Measurements from ENCODE around the gene FZD10. TPM values are rescaled to one million over a fixed set of nuclear protein-coding genes. Genes with fewer than 3 reads are reported as not detected.

Gene FZD10
- total RNA-seq, 1 experiment from 2014 or later: not detected

GRCh38 chr12:130164936-130165335, 2.7 kb downstream of the FZD10 start:
- no peak for ATAC-seq
- peaks cover 5% of the 10 kb centered on the region for H3K27me3 ChIP-seq (ENCODE audit: control insufficient read depth, insufficient read depth, low read length)
- no peak overlapping the region for H3K4me3 ChIP-seq (ENCODE audit: low read depth in 2 of 2, low read length in 2 of 2)
- intact Hi-C loops (cut with micrococcal nuclease; ENCODE audit: unreplicated experiment): no loop called here
- TF ChIP-seq TCF7L2 (IDR thresholded peaks at IDR 0.05; ENCODE audit: low read depth, low read length) (no peak), REST (IDR thresholded peaks at IDR 0.05; ENCODE audit: insufficient read depth in 1 of 2, low read depth in 2 of 2, low read length in 1 of 2) (no peak), SIN3A (IDR thresholded peaks at IDR 0.05; ENCODE audit: borderline replicate concordance, insufficient read depth, low read depth, low read length) (no peak), POLR2AphosphoS5 (IDR thresholded peaks at IDR 0.05; ENCODE audit: low read depth, low read length) (no peak)
- TF ChIP-seq, protein P1, sequence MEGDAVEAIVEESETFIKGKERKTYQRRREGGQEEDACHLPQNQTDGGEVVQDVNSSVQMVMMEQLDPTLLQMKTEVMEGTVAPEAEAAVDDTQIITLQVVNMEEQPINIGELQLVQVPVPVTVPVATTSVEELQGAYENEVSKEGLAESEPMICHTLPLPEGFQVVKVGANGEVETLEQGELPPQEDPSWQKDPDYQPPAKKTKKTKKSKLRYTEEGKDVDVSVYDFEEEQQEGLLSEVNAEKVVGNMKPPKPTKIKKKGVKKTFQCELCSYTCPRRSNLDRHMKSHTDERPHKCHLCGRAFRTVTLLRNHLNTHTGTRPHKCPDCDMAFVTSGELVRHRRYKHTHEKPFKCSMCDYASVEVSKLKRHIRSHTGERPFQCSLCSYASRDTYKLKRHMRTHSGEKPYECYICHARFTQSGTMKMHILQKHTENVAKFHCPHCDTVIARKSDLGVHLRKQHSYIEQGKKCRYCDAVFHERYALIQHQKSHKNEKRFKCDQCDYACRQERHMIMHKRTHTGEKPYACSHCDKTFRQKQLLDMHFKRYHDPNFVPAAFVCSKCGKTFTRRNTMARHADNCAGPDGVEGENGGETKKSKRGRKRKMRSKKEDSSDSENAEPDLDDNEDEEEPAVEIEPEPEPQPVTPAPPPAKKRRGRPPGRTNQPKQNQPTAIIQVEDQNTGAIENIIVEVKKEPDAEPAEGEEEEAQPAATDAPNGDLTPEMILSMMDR (IDR thresholded peaks at IDR 0.05): no peak
- H3K27ac ChIP-seq (ENCODE audit: low read length): no peak overlapping the region
- DNase-seq (ENCODE audit: low read depth, low spot score): no peak
- no peaks in the 10 kb centered on the region for H3K36me3 ChIP-seq (ENCODE audit: control insufficient read depth, insufficient read depth, low read length)
- POLR2A ChIA-PET: no interaction called here
- H3K9me3 ChIP-seq (ENCODE audit: control insufficient read depth, insufficient read depth, low read depth, low read length): no peaks in the 10 kb centered on the region
- in situ Hi-C loops (cut with HindIII; ENCODE audit: low pct_unique_long_range_greater_than_20kb, low sequenced_read_pairs): no loop called here
- CTCF ChIA-PET: no interaction called here
- no TSS peak for BruUV-seq (replicated peaks)
- no peaks in the 10 kb centered on the region for H3K4me1 ChIP-seq (ENCODE audit: control insufficient read depth, insufficient read depth, low read length)

GRCh38 chr12:130166306-130166705, 4.0 kb downstream of the FZD10 start:
- DNase-seq (ENCODE audit: low read depth, low spot score) (no peak), ATAC-seq (no peak)
- ChIA-PET POLR2A (no interaction called here), CTCF (no interaction called here)
- Histone ChIP-seq H3K4me1 (ENCODE audit: control insufficient read depth, insufficient read depth, low read length) (no peaks in the 10 kb centered on the region), H3K4me3 (ENCODE audit: low read depth in 2 of 2, low read length in 2 of 2) (no peak overlapping the region), H3K27me3 (ENCODE audit: control insufficient read depth, insufficient read depth, low read length) (no peaks in the 10 kb centered on the region; the same call in none of the 2 replicates), H3K36me3 (ENCODE audit: control insufficient read depth, insufficient read depth, low read length) (no peaks in the 10 kb centered on the region), H3K27ac (ENCODE audit: low read length) (no peak overlapping the region), H3K9me3 (ENCODE audit: control insufficient read depth, insufficient read depth, low read depth, low read length) (no peaks in the 10 kb centered on the region)
- no TSS peak for BruUV-seq (replicated peaks)
- intact Hi-C loops (cut with micrococcal nuclease; ENCODE audit: unreplicated experiment): no loop called here
- in situ Hi-C loops (cut with HindIII; ENCODE audit: low pct_unique_long_range_greater_than_20kb, low sequenced_read_pairs): no loop called here
- TF ChIP-seq SIN3A (IDR thresholded peaks at IDR 0.05; ENCODE audit: borderline replicate concordance, insufficient read depth, low read depth, low read length): no peak
- no peak for TF ChIP-seq TCF7L2 (IDR thresholded peaks at IDR 0.05; ENCODE audit: low read depth, low read length)
- TF ChIP-seq POLR2AphosphoS5 (IDR thresholded peaks at IDR 0.05; ENCODE audit: low read depth, low read length): no peak
- TF ChIP-seq, protein P1 (IDR thresholded peaks at IDR 0.05): no peak
- no peak for TF ChIP-seq REST (IDR thresholded peaks at IDR 0.05; ENCODE audit: insufficient read depth in 1 of 2, low read depth in 2 of 2, low read length in 1 of 2)
